GM19467 (cell line): Measurements from ENCODE around the gene CDH26.

ENCODE experiments used
- ATAC-seq: cut with Tn5 transposase; IDR thresholded peaks from one replicate; pipeline ENCODE4 v1.9.1; 2021; ENCODE audit warnings: mild to moderate bottlenecking, moderate library complexity; ENCODE audit not compliant: unreplicated experiment

The CDH26 gene

GRCh38 chr20:60057866-60058807 lies 99.9 kb downstream of the CDH26 start:
- no peak for ATAC-seq

GRCh38 chr20:60058879-60059278 lies 100.7 kb downstream of the CDH26 start:
- ATAC-seq: no peak

GRCh38 chr20:60060006-60060557 lies 101.9 kb downstream of the CDH26 start:
- ATAC-seq: no peak

DNA sequence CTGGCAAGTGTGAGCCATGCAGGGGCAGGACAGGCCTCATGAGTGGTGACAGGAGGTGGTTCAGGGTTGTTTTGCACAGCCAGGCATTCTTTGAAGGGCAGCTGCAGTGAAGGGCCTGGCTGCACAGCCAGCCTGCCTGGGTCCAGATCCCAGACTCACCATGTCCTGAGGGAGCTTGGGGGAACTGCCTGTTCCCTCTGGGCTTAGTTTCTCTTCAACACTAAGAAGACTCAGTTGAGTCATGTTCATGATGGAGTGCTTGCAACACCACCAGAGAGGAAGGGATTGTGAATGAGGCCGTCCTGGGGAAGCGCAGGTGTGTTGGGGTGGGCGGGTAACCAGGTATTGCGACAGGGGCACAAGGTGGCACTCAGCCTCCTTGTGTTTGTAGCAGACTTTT lies 102.4 kb downstream of the CDH26 start:
- no peak for ATAC-seq

DNA sequence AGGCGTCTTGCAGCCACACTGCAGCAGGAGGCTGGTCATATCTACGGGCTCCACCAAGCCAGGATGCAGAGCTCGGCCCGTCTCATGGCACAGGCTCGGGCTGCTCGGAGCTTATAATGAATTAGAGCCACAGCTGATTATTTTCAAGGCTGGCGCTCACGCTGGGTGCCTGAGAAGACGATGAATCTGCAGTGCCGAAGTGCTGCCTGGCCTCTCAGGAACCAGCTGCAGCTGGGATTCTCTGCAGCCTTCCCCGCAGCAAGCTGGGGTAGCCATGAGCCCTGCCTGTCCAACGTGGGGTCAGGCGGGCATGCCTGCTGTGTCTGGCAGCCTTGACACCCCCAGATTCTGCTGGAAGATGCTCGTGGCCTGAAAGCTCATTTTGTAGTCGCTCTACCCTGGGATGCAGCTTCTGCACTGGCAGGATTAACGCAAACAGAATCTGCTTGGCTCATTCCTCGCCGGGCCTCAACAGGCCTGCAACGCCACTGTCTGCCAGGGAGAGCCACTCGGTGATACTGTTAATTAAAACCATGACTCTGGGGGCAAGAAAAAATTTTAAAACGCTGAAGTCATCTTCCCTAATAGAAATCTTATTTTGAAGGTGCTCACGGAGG lies 104.3 kb downstream of the CDH26 start:
- no peak for ATAC-seq

DNA sequence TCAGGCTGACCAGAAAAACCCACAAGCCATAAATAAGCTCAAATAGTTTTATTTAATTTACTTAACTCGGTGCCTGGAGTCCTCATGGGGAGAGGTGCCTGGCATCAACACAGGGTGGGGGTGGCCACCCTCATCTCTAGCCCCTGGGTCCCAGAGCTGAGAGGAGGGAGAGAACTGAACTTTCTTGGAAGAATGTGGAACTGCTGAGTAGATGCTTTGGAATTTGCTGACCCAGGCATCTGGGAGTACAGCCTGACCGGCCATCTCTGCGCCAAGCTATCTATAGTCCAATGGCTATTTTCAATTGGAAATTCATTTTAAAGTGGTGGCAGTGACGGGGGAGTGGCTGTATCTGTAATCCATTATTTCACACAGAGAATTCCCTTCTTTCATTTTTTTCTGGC lies 104.8 kb downstream of the CDH26 start:
- no peak for ATAC-seq

DNA sequence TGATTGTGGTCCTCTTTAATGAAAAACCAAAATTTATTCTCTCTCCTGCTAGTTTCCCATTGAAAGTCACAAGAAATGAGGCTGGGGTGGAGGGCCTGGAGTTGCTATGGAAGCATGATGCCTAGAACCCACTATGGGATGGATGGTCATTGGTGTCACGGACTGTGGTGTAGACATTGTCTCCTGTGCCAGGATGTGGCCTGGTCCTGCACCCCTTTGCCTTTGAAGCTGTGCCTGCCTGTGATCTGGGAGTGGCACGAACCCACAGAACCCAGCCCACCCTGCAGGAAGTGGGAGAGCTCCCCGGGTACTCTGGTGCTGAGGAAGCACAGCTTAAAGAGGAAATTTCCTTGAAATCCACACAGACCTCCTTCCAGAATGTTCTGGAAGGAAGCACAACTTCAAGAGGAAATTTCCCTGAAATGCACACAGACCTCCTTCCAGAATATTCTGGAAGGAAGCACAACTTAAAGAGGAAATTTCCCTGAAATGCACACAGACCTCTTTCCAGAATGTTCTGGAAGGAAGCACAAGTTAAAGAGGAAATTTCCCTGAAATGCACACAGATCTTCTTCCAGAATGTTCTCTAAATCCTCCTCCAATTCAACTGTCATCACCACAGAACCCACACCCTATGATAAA lies 105.6 kb downstream of the CDH26 start:
- no peak for ATAC-seq
